H9 (cell line): Measurements from ENCODE around the gene MYO10. TPM values are rescaled to one million over a fixed set of nuclear protein-coding genes. Genes with fewer than 3 reads are reported as not detected.

Experiments
- DNase-seq: peaks from one replicate; pipeline ENCODE4 v3.0.0-alpha.2; 2017
- H2AFZ ChIP-seq: one replicate; pipeline ENCODE4 v1.6.1; 2013; ENCODE audit warnings: mild to moderate bottlenecking, low read length, control low read depth, moderate library complexity
- H2AK5ac ChIP-seq: 2 replicates; pipeline ENCODE4 v1.6.1; 2013; ENCODE audit warnings: low read length, control low read depth, mixed read lengths; ENCODE audit not compliant: insufficient read length
- H2BK120ac ChIP-seq: one replicate; pipeline ENCODE4 v1.6.1; 2013; ENCODE audit warnings: low read depth, mild to moderate bottlenecking, low read length, control low read depth, inconsistent platforms; ENCODE audit not compliant: poor library complexity, severe bottlenecking
- H2BK12ac ChIP-seq: 2 replicates; pipeline ENCODE4 v1.6.1; 2013; ENCODE audit warnings: low read length, control low read depth, mixed read lengths, low read depth; ENCODE audit not compliant: insufficient read length
- H2BK15ac ChIP-seq: 2 replicates; pipeline ENCODE4 v1.6.1; 2013; ENCODE audit warnings: low read depth, low read length, control low read depth
- H2BK20ac ChIP-seq: one replicate; pipeline ENCODE4 v1.6.1; 2013; ENCODE audit warnings: low read depth, mild to moderate bottlenecking, low read length, control low read depth, inconsistent platforms; ENCODE audit not compliant: poor library complexity, severe bottlenecking
- H2BK5ac ChIP-seq: 2 replicates; pipeline ENCODE4 v1.6.1; 2013; ENCODE audit warnings: low read length, control low read depth, mixed read lengths; ENCODE audit not compliant: insufficient read length
- H3K14ac ChIP-seq: 2 replicates; pipeline ENCODE4 v1.6.1; 2013; ENCODE audit warnings: low read length, control low read depth; ENCODE audit not compliant: insufficient read depth
- H3K18ac ChIP-seq: 2 replicates; pipeline ENCODE4 v1.6.1; 2013; ENCODE audit warnings: low read depth, mild to moderate bottlenecking, mixed read lengths, low read length, control low read depth; ENCODE audit not compliant: insufficient read length
- H3K23ac ChIP-seq: 2 replicates; pipeline ENCODE4 v1.6.1; 2013; ENCODE audit warnings: low read length, control low read depth, mixed read lengths, low read depth; ENCODE audit not compliant: insufficient read length
- H3K23me2 ChIP-seq: 2 replicates; pipeline ENCODE4 v1.6.1; 2013; ENCODE audit warnings: low read depth, mild to moderate bottlenecking, mixed read lengths, low read length, control low read depth; ENCODE audit not compliant: insufficient read length, poor library complexity, severe bottlenecking
- H3K27ac ChIP-seq: 2 replicates; pipeline ENCODE4 v1.5.1; 2013; ENCODE audit warnings: low read length, control low read depth, mixed read lengths, low read depth; ENCODE audit not compliant: insufficient read length
- H3K27me3 ChIP-seq: 2 replicates; pipeline ENCODE4 v1.6.1; 2013; ENCODE audit warnings: low read length, control low read depth, inconsistent platforms; ENCODE audit not compliant: insufficient read depth
- H3K4ac ChIP-seq: 2 replicates; pipeline ENCODE4 v1.6.1; 2013; ENCODE audit warnings: low read depth, mild to moderate bottlenecking, control low read depth, inconsistent platforms, low read length, moderate library complexity
- H3K4me1 ChIP-seq: 2 replicates; pipeline ENCODE4 v1.6.1; 2013; ENCODE audit warnings: low read length, control low read depth, inconsistent platforms; ENCODE audit not compliant: insufficient read depth
- H3K4me2 ChIP-seq: 2 replicates; pipeline ENCODE4 v1.6.1; 2013; ENCODE audit warnings: low read length, control low read depth, mixed read lengths; ENCODE audit not compliant: insufficient read length, insufficient read depth
- H3K56ac ChIP-seq: 2 replicates; pipeline ENCODE4 v1.6.1; 2013; ENCODE audit warnings: low read depth, mild to moderate bottlenecking, mixed read lengths, low read length, control low read depth; ENCODE audit not compliant: insufficient read length
- H3K79me1 ChIP-seq: 2 replicates; pipeline ENCODE4 v1.6.1; 2013; ENCODE audit warnings: low read depth, mild to moderate bottlenecking, moderate library complexity, low read length, control low read depth, inconsistent platforms; ENCODE audit not compliant: insufficient read depth, poor library complexity, severe bottlenecking
- H3K79me2 ChIP-seq: 2 replicates; pipeline ENCODE4 v1.6.1; 2013; ENCODE audit warnings: low read length, control low read depth, inconsistent platforms; ENCODE audit not compliant: insufficient read depth
- H3K9ac ChIP-seq: 2 replicates; pipeline ENCODE4 v1.6.1; 2013; ENCODE audit warnings: low read length, control low read depth, mixed read lengths; ENCODE audit not compliant: insufficient read length; ENCODE audit errors: extremely low read depth
- H3K9me3 ChIP-seq: one replicate; pipeline ENCODE4 v1.6.1; 2013; ENCODE audit warnings: low read depth, low read length, inconsistent platforms; ENCODE audit not compliant: control insufficient read depth
- H3T11ph ChIP-seq: one replicate; pipeline ENCODE4 v1.6.1; 2013; ENCODE audit warnings: mild to moderate bottlenecking, low read length, control low read depth, inconsistent platforms
- H4K20me1 ChIP-seq: one replicate; pipeline ENCODE4 v1.6.1; 2013; ENCODE audit not compliant: control insufficient read depth, insufficient read length, insufficient read depth
- H4K5ac ChIP-seq: 2 replicates; pipeline ENCODE4 v1.6.1; 2013; ENCODE audit warnings: low read depth, mild to moderate bottlenecking, mixed read lengths, low read length, control low read depth; ENCODE audit not compliant: insufficient read length
- H4K8ac ChIP-seq: replicated peaks from 2 replicates; pipeline ENCODE4 v1.6.1; 2013; ENCODE audit warnings: low read length, control low read depth, mixed read lengths, low read depth; ENCODE audit not compliant: insufficient read length
- H4K91ac ChIP-seq: 2 replicates; pipeline ENCODE4 v1.6.1; 2013; ENCODE audit warnings: low read depth, mild to moderate bottlenecking, moderate library complexity, mixed read lengths, low read length, control low read depth; ENCODE audit not compliant: insufficient read length
- H3K27ac Mint-ChIP-seq, 3 experiments: 2 replicates in 2 of 3; 3 replicates in 1 of 3; pipeline ENCODE4 v1.8.0; 2020 to 2021; ENCODE audit warnings: mixed read lengths in 3 of 3, mild to moderate bottlenecking in 1 of 3, moderate library complexity in 1 of 3
- H3K27me3 Mint-ChIP-seq: 2 replicates; pipeline ENCODE4 v1.8.0; 2021; ENCODE audit warnings: low read depth, mild to moderate bottlenecking, moderate library complexity, mixed read lengths
- H3K36me3 Mint-ChIP-seq, 3 experiments: 2 replicates in 2 of 3; 3 replicates in 1 of 3; pipeline ENCODE4 v1.8.0; 2020 to 2021; ENCODE audit warnings: low read depth in 3 of 3, mixed read lengths in 3 of 3; ENCODE audit not compliant: insufficient read depth in 1 of 3
- H3K4me1 Mint-ChIP-seq, 2 experiments: 2 replicates each; pipeline ENCODE4 v1.8.0; 2020; ENCODE audit warnings: mixed read lengths in 2 of 2
- H3K4me3 Mint-ChIP-seq, 2 experiments: 2 replicates in 1 of 2; 3 replicates in 1 of 2; pipeline ENCODE4 v1.8.0; 2020 to 2021; ENCODE audit warnings: mild to moderate bottlenecking in 2 of 2, mixed read lengths in 2 of 2, moderate library complexity in 1 of 2
- H3K9me3 Mint-ChIP-seq, 2 experiments: 2 replicates in 1 of 2; 3 replicates in 1 of 2; pipeline ENCODE4 v1.8.0; 2020; ENCODE audit warnings: mild to moderate bottlenecking in 2 of 2, mixed read lengths in 2 of 2, moderate library complexity in 1 of 2
- CTCF ChIP-seq: fragments of 200-600 bp; sonication (generic); conservative IDR thresholded peaks from 3 replicates; pipeline ENCODE4 v1.8.0; 2021; ENCODE audit warnings: antibody characterized with exemption, mild to moderate bottlenecking
- WGBS: extraction: QIAGEN DNeasy Blood & Tissue Kit; methylation state at CpG from one replicate; pipeline ENCODE4 v1.1.7; 2013; ENCODE audit warnings: missing lambda C conversion rate, low lambda C conversion rate, mixed read lengths; ENCODE audit not compliant: insufficient read length; ENCODE audit errors: extremely low coverage; 5-methylcytosine and 5-hydroxymethylcytosine counted together
- total RNA-seq: library from RNA; stranded (reverse); gene quantifications from 2 replicates; pipeline ENCODE4 v1.2.1, GENCODE V29; 2021

MYO10 gene
- total RNA-seq, 1 experiment from 2014 or later: 127 TPM

- no peak overlapping the region for H3K23ac ChIP-seq
- H3K4me3 Mint-ChIP-seq: peak overlapping the region in 1 of 2 experiments; percentile 29; a peak in 2 of 5 replicates
- no peaks in the 10 kb centered on the region for H3K23me2 ChIP-seq
- no peak overlapping the region for H3K56ac ChIP-seq
- no CpG with 5 or more reads among the region's 17 CpGs for WGBS
- peaks cover 62 to 66% of the 10 kb centered on the region in 2 experiments for H3K4me1 Mint-ChIP-seq
- no peaks in the 10 kb centered on the region for H3K79me1 ChIP-seq
- no peaks in the 10 kb centered on the region for H3K9me3 ChIP-seq
- no peak overlapping the region for H3T11ph ChIP-seq
- no peak overlapping the region for H4K91ac ChIP-seq
- H3K36me3 Mint-ChIP-seq: peaks cover 2 to 9% (median 2%) of the 10 kb centered on the region in 3 experiments; a peak in 5 of 7 replicates
- H3K4me2 ChIP-seq: no peak overlapping the region
- no peaks in the 10 kb centered on the region for H4K20me1 ChIP-seq
- H2BK120ac ChIP-seq: no peak overlapping the region
- no peak overlapping the region for H2BK12ac ChIP-seq
- no peaks in the 10 kb centered on the region for H3K27me3 ChIP-seq
- H2BK15ac ChIP-seq: no peak overlapping the region
- H4K8ac ChIP-seq: no peak overlapping the region
- no peaks in the 10 kb centered on the region for H3K27me3 Mint-ChIP-seq
- no peak overlapping the region for H3K27ac ChIP-seq
- H3K4me1 ChIP-seq: peaks cover 27% of the 10 kb centered on the region
- no peak overlapping the region for H2AFZ ChIP-seq
- no peak overlapping the region; the same call in 1 of the 2 replicates for H3K14ac ChIP-seq
- no peak overlapping the region for H3K18ac ChIP-seq
- TF ChIP-seq CTCF: no peak
- no peaks in the 10 kb centered on the region; a peak in 1 of 5 replicates for H3K9me3 Mint-ChIP-seq
- no peaks in the 10 kb centered on the region for H3K79me2 ChIP-seq
- H2AK5ac ChIP-seq: no peak overlapping the region
- peak overlapping the region; percentile 80 to 89 (median 86); a peak in 6 of 7 replicates for H3K27ac Mint-ChIP-seq
- H3K9ac ChIP-seq: no peak overlapping the region
- DNase-seq: peak; percentile 47
- no peak overlapping the region for H2BK5ac ChIP-seq
- H3K4ac ChIP-seq: no peak overlapping the region
- no peak overlapping the region for H4K5ac ChIP-seq
- H2BK20ac ChIP-seq: no peak overlapping the region
Observed at GRCh38 chr5:16866795-16867576, 69.1 kb downstream of the MYO10 start.
